Chondrocyte (in vitro differentiated cells): ENCODE results near the gene GRIK4. TPM values are rescaled to one million over a fixed set of nuclear protein-coding genes. Genes with fewer than 3 reads are reported as not detected.

Experiments used
- DNase-seq: peaks from one replicate; pipeline ENCODE4 v3.0.0; 2021; ENCODE audit warnings: mixed read lengths, low spot score
- H3K27ac Mint-ChIP-seq: one replicate; pipeline ENCODE4 v1.8.0; 2021; ENCODE audit warnings: mild to moderate bottlenecking, moderate library complexity, mixed read lengths; ENCODE audit not compliant: unreplicated experiment
- H3K27me3 Mint-ChIP-seq: 2 replicates; pipeline ENCODE4 v1.8.0; 2021; ENCODE audit warnings: low read depth, mixed read lengths
- H3K36me3 Mint-ChIP-seq: 2 replicates; pipeline ENCODE4 v1.8.0; 2021; ENCODE audit warnings: low read depth, mixed read lengths
- H3K4me1 Mint-ChIP-seq: 2 replicates; pipeline ENCODE4 v1.8.0; 2021; ENCODE audit warnings: low read depth, mild to moderate bottlenecking, mixed read lengths
- H3K4me3 Mint-ChIP-seq: one replicate; pipeline ENCODE4 v1.8.0; 2021; ENCODE audit warnings: mild to moderate bottlenecking, moderate library complexity, mixed read lengths; ENCODE audit not compliant: unreplicated experiment
- H3K9me3 Mint-ChIP-seq: 2 replicates; pipeline ENCODE4 v1.8.0; 2021; ENCODE audit warnings: low read depth, mixed read lengths
- CTCF ChIP-seq: fragments of 200-600 bp; sonication (generic); IDR thresholded peaks from 2 replicates; pipeline ENCODE4 v1.5.0; 2021; ENCODE audit warnings: antibody characterized with exemption, mild to moderate bottlenecking, moderate library complexity
- total RNA-seq: library from RNA; stranded (reverse); gene quantifications from 3 replicates; pipeline ENCODE4 v1.2.1, GENCODE V29; 2021

The GRIK4 gene
- total RNA-seq, 1 donor from 2014 or later: 0.37 TPM

- no peak for DNase-seq
- no peaks in the 10 kb centered on the region for H3K9me3 Mint-ChIP-seq
- no peak overlapping the region for H3K27ac Mint-ChIP-seq
- TF ChIP-seq CTCF: no peak
- no peaks in the 10 kb centered on the region for H3K4me1 Mint-ChIP-seq
- H3K4me3 Mint-ChIP-seq: no peak overlapping the region
- H3K36me3 Mint-ChIP-seq: no peaks in the 10 kb centered on the region
- peaks cover 13% of the 10 kb centered on the region for H3K27me3 Mint-ChIP-seq
These were observed 477.1 kb downstream of the GRIK4 start for GRCh38 chr11:120988603-120989002.

DNA sequence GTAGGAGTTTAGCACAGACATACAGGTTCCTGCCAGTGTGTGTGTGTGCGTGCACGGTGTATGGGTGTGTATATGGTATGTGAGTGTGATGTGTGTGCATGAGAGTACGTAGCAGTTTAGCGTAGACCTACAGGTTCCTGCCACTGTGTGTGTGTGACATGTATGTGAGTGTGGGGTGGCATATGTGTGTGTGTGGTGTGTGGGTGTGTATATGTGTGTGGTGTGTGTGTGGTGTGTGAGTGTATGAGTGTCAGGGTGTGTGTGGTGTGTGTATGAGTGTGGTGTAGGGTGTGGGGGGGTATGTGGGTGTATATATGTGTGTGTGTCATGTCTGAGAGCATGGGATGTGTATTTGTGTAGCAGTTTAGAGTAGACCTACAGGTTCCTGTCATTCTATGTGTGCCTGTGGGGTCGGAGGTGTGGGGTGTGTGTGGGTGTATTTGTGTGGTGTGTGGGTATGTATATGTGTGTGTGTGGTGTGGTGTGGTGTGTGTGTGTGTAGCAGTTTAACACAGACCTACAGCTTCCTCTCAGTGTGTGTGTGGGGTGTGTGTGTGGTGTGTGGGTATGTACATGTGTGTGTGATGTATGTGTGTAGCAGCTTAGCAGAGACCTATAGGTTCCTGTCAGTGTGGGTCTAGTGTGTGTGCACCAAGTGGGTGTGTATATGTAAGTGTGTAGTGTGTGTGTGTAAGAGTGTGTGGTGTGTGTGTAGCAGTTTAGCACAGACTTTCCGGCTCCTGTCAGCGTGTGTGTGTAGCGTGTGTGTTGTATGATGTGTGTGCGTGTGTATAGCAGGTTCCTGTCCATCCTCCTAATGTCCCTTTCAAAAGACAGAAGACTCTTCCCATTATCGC lies 480.5 kb downstream of the GRIK4 start:
- Mint-ChIP-seq H3K27me3 (peaks cover 33% of the 10 kb centered on the region), H3K36me3 (no peaks in the 10 kb centered on the region), H3K4me3 (no peak overlapping the region), H3K27ac (no peak overlapping the region), H3K4me1 (no peaks in the 10 kb centered on the region), H3K9me3 (no peaks in the 10 kb centered on the region)
- no peak for DNase-seq
- no peak for TF ChIP-seq CTCF

GRCh38 chr11:120994091-120994859 lies 482.7 kb downstream of the GRIK4 start:
- no peaks in the 10 kb centered on the region for H3K4me1 Mint-ChIP-seq
- H3K27me3 Mint-ChIP-seq: peaks cover 39% of the 10 kb centered on the region
- no peak overlapping the region for H3K27ac Mint-ChIP-seq
- TF ChIP-seq CTCF: no peak
- DNase-seq: no peak
- no peak overlapping the region for H3K4me3 Mint-ChIP-seq
- H3K9me3 Mint-ChIP-seq: no peaks in the 10 kb centered on the region
- no peaks in the 10 kb centered on the region for H3K36me3 Mint-ChIP-seq

GRCh38 chr11:120995184-120995583 lies 483.6 kb downstream of the GRIK4 start:
- H3K9me3 Mint-ChIP-seq: no peaks in the 10 kb centered on the region
- no peak overlapping the region for H3K4me3 Mint-ChIP-seq
- H3K27me3 Mint-ChIP-seq: peaks cover 34% of the 10 kb centered on the region
- no peak for TF ChIP-seq CTCF
- H3K4me1 Mint-ChIP-seq: no peaks in the 10 kb centered on the region
- DNase-seq: no peak
- no peaks in the 10 kb centered on the region for H3K36me3 Mint-ChIP-seq
- H3K27ac Mint-ChIP-seq: no peak overlapping the region

DNA sequence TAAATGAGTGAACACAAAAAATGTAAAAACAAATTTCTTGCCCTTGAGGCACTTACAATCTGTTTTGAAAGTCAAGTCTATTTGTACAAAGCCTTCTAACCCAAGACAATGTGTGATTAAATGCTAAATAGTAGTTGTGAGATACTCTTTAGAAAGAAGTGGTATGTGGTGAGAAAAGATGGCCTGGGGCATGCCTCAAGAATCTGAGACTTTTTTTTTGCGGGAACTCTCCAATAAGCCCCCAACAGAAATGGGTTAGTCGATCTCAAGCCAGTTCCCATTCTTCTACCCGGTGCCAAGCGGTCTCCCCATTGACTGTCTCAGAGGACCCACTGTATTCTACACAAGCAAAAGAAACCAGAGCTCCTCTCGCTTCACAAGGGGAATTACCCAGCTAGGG lies 485.4 kb downstream of the GRIK4 start:
- TF ChIP-seq CTCF: no peak
- DNase-seq: no peak
- Mint-ChIP-seq H3K4me3 (no peak overlapping the region), H3K36me3 (no peaks in the 10 kb centered on the region), H3K27ac (no peak overlapping the region), H3K4me1 (no peaks in the 10 kb centered on the region), H3K27me3 (peaks cover 30% of the 10 kb centered on the region), H3K9me3 (no peaks in the 10 kb centered on the region)
